Inferior parietal cortex (tissue), 1 donor: ENCODE measurements around the gene LRRC73.
"Not testable (repeated sequence)": the region's sequence is repeated elsewhere in the genome, so short reads cannot be mapped to it uniquely, and the experiment has no call there.

Experiments used
- DNase-seq: peaks from one replicate; pipeline ENCODE4 v3.0.0-alpha.2; 2016; ENCODE audit errors: extremely low spot score

LRRC73 gene

GRCh38 chr6:43492673-43493072, 17.5 kb downstream of the LRRC73 start:
- no peak for DNase-seq

GRCh38 chr6:43491750-43492661, 18.1 kb downstream of the LRRC73 start:
- peak; percentile 73 for DNase-seq

- DNase-seq = no peak
Measured at GRCh38 chr6:43490523-43490939, 19.6 kb downstream of the LRRC73 start.

- peak; percentile 88 for DNase-seq
Measured at GRCh38 chr6:43489277-43490072, 20.7 kb downstream of the LRRC73 start.

- no peak for DNase-seq
Measured at GRCh38 chr6:43488667-43489276, 21.4 kb downstream of the LRRC73 start.

GRCh38 chr6:43481591-43482236, 28.4 kb downstream of the LRRC73 start:
- DNase-seq = no peak

GRCh38 chr6:43481075-43481474, 29.1 kb downstream of the LRRC73 start:
- no peak for DNase-seq

GRCh38 chr6:43478008-43478372, 32.2 kb downstream of the LRRC73 start:
- DNase-seq = no peak

- DNase-seq = peak; percentile 80
Measured at GRCh38 chr6:43477235-43478007, 32.7 kb downstream of the LRRC73 start, which contains the start of gene TJAP1. TSS of gene TJAP1 (plus strand) at chr6:43477570. CDS start at chr6:43499002, 21,432 bp downstream.

- no peak for DNase-seq
Measured at GRCh38 chr6:43476746-43477145, 33.4 kb downstream of the LRRC73 start.

GRCh38 chr6:43475516-43475915, 34.6 kb downstream of the LRRC73 start:
- DNase-seq = no peak

- no peak for DNase-seq
Measured at GRCh38 chr6:43472515-43472914, 37.6 kb downstream of the LRRC73 start.

GRCh38 chr6:43471399-43471798, 38.7 kb downstream of the LRRC73 start:
- no peak for DNase-seq

- no peak for DNase-seq
Measured at GRCh38 chr6:43469947-43470346, 40.2 kb downstream of the LRRC73 start.

GRCh38 chr6:43468748-43469681, 41.1 kb downstream of the LRRC73 start:
- no peak for DNase-seq

GRCh38 chr6:43468240-43468639, 41.9 kb downstream of the LRRC73 start:
- no peak for DNase-seq

- no peak for DNase-seq
Measured at GRCh38 chr6:43467752-43468151, 42.4 kb downstream of the LRRC73 start.

- not testable (repeated sequence) for DNase-seq
Measured at GRCh38 chr6:43467265-43467664, 42.9 kb downstream of the LRRC73 start.

- DNase-seq = no peak
Measured at GRCh38 chr6:43465948-43466347, 44.2 kb downstream of the LRRC73 start.

- DNase-seq = no peak
Measured at GRCh38 chr6:43464337-43464736, 45.8 kb downstream of the LRRC73 start.
